ENCODE data around the gene SERPINA3.

SERPINA3 gene

DNA sequence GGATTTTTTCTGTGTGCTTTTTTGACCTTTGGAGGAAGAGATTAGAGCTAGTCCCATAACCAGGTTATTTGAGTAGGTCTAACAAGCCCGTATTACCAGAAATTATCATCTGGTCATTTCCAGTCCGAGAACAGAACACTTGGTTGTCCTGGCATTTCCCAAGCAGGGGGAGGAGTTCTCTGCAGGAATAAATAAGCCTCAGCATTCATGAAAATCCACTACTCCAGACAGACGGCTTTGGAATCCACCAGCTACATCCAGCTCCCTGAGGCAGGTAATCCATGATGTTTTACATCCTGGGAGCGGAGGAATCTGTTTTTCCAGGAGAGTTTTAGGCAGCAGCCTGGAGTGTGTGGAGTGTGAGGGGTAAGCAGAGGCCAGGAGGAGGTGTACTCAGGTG, at the start of gene SERPINA3:
Gene SERPINA3 (plus strand): TSS at position 218 of the 400 bp plus-strand sequence. CDS start 2,051 bp downstream, outside the sequence.
- in situ Hi-C loops (cut with HindIII; ENCODE audit: low pct_ligation_motif_present, low sequenced_read_pairs): no loop called here
- DNase-seq: no peak
- no peak within 1 kb of the TSS for H3K4me3 ChIP-seq (ENCODE audit: low read depth, low read length)
- no peaks in the 10 kb centered on the region for H3K36me3 ChIP-seq (replicated peaks)
- H3K27me3 ChIP-seq (replicated peaks): no peaks in the 10 kb centered on the region
- TF ChIP-seq, protein P1, sequence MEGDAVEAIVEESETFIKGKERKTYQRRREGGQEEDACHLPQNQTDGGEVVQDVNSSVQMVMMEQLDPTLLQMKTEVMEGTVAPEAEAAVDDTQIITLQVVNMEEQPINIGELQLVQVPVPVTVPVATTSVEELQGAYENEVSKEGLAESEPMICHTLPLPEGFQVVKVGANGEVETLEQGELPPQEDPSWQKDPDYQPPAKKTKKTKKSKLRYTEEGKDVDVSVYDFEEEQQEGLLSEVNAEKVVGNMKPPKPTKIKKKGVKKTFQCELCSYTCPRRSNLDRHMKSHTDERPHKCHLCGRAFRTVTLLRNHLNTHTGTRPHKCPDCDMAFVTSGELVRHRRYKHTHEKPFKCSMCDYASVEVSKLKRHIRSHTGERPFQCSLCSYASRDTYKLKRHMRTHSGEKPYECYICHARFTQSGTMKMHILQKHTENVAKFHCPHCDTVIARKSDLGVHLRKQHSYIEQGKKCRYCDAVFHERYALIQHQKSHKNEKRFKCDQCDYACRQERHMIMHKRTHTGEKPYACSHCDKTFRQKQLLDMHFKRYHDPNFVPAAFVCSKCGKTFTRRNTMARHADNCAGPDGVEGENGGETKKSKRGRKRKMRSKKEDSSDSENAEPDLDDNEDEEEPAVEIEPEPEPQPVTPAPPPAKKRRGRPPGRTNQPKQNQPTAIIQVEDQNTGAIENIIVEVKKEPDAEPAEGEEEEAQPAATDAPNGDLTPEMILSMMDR (IDR thresholded peaks at IDR 0.05; ENCODE audit: low read depth, low read length, missing control alignments): no peak
- H3K27ac ChIP-seq: no peak within 1 kb of the TSS

DNA sequence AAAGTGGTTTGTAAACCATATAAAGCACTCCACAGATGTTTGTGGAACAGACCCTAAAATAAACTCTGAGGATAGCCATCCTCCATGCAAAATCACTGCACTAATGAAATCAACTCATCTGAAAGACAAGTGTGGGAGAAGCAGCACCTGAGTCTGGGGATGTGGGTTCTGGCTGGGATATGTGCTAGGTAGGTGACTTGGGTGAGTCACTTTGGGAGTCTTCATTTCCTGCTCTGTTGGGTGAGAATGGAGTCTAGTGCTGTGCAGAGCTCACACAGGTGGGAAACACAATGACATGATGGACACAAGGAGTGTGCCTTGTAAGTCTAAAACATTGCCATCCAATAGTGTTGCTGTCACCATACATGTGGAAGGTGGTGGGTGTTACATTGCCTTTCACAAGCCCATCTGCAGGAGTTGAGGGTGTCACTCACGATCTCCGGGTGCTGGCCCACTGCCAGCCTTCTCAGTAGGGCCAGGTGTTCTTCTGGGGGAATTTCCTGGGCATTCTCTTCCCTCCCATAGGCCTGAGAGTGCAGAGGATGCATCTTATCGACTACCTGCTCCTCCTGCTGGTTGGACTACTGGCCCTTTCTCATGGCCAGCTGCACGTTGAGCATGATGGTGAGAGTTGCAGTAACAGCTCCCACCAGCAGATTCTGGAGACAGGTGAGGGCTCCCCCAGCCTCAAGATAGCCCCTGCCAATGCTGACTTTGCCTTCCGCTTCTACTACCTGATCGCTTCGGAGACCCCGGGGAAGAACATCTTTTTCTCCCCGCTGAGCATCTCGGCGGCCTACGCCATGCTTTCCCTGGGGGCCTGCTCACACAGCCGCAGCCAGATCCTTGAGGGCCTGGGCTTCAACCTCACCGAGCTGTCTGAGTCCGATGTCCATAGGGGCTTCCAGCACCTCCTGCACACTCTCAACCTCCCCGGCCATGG, 49.0 kb upstream of the SERPINA3 start:
- in situ Hi-C loops (cut with HindIII; ENCODE audit: low pct_ligation_motif_present, low sequenced_read_pairs): no loop called here
- TF ChIP-seq, protein P1 (IDR thresholded peaks at IDR 0.05; ENCODE audit: low read depth, low read length, missing control alignments): no peak
- no peaks in the 10 kb centered on the region for H3K27me3 ChIP-seq (replicated peaks)
- no peak overlapping the region for H3K4me3 ChIP-seq (ENCODE audit: low read depth, low read length)
- DNase-seq: no peak
- no peaks in the 10 kb centered on the region for H3K36me3 ChIP-seq (replicated peaks)
- H3K27ac ChIP-seq: no peak overlapping the region

DNA sequence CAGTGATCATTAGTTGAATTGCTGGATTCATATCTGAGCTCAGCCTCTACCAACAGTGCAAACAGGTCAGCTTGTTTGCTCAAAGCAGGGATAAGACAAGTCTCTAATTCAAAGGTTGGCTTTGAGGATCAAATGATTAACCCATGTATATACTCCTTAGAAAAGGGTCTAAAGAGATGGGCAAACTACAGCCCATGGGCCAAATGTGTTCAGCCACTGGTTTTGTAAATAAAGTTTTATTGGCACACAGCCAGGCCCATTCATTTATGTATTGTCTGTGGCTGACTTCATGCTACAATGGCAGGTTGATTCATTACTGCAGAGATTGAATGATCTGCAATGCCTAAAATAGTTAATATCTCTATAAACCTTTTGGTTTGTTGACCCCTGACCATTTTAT, 47.8 kb upstream of the SERPINA3 start:
- no peak overlapping the region for H3K4me3 ChIP-seq (ENCODE audit: low read depth, low read length)
- TF ChIP-seq, protein P1 (IDR thresholded peaks at IDR 0.05; ENCODE audit: low read depth, low read length, missing control alignments): no peak
- in situ Hi-C loops (cut with HindIII; ENCODE audit: low pct_ligation_motif_present, low sequenced_read_pairs): no loop called here
- no peaks in the 10 kb centered on the region for H3K36me3 ChIP-seq (replicated peaks)
- no peaks in the 10 kb centered on the region for H3K27me3 ChIP-seq (replicated peaks)
- H3K27ac ChIP-seq: no peak overlapping the region
- DNase-seq: no peak

DNA sequence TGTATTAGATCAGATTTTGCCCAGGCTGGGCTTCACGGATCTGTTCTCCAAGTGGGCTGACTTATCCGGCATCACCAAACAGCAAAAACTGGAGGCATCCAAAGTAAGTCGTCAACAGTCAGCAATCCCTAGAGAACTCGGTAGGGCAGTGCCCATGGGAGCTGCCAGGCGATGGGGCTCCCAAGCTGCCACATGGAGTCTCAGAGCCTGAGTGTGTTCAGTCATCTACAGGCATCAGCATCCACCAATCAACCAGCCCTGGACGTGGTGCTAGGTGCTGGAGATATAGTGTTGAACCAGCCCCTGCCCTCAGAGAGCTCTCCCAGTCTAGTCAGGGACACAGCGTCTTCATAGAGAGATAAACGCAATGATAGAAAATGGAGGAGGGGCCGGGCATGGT, 44.0 kb upstream of the SERPINA3 start:
- H3K4me3 ChIP-seq (ENCODE audit: low read depth, low read length): no peak overlapping the region
- no peak for DNase-seq
- H3K27ac ChIP-seq: no peak overlapping the region
- TF ChIP-seq, protein P1 (IDR thresholded peaks at IDR 0.05; ENCODE audit: low read depth, low read length, missing control alignments): no peak
- in situ Hi-C loops (cut with HindIII; ENCODE audit: low pct_ligation_motif_present, low sequenced_read_pairs): no loop called here
- H3K36me3 ChIP-seq (replicated peaks): no peaks in the 10 kb centered on the region
- no peaks in the 10 kb centered on the region for H3K27me3 ChIP-seq (replicated peaks)

DNA sequence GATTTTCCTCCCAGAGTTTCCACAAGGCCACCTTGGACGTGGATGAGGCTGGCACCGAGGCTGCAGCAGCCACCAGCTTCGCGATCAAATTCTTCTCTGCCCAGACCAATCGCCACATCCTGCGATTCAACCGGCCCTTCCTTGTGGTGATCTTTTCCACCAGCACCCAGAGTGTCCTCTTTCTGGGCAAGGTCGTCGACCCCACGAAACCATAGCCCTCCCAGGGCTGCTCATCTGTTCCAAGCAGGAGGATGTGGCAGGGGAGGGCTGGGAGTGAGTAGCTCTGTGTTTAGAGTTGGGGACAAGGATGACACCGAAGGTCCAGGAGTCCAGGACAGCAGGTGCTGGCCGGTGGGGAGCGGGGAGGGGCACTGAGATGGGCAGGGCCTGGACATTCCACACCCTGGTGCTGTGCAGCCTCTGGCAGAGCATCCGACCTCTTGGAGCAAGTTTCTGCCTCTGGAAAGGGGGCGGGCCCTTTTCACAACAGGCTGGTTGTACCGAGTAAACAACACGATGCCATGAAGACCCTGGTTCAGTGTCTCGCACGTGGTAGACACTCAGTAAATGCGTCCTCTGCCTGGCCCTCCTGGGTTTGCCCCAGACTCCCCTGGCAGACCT, 42.7 kb upstream of the SERPINA3 start:
- no peak for DNase-seq
- H3K36me3 ChIP-seq (replicated peaks): no peaks in the 10 kb centered on the region
- in situ Hi-C loops (cut with HindIII; ENCODE audit: low pct_ligation_motif_present, low sequenced_read_pairs): no loop called here
- no peaks in the 10 kb centered on the region for H3K27me3 ChIP-seq (replicated peaks)
- no peak overlapping the region for H3K27ac ChIP-seq
- TF ChIP-seq, protein P1 (IDR thresholded peaks at IDR 0.05; ENCODE audit: low read depth, low read length, missing control alignments): no peak
- H3K4me3 ChIP-seq (ENCODE audit: low read depth, low read length): no peak overlapping the region
